ENCODE data around the gene TBC1D17. TPM values are rescaled to one million over a fixed set of nuclear protein-coding genes. Genes with fewer than 3 reads are reported as not detected.

TBC1D17 gene
- total RNA-seq, 2 donors from 2014 or later = 20.4 to 27.5 TPM

- peaks cover 42% of the 10 kb centered on the region for H3K36me3 ChIP-seq
- no peaks in the 10 kb centered on the region for H3K27me3 ChIP-seq
- H3K4me1 ChIP-seq = peaks cover 0 to 53% of the 10 kb centered on the region in 2 donors
- no peak for TF ChIP-seq CTCF (IDR thresholded peaks at IDR 0.05)
- peak overlapping the region in 1 of 2 donors; percentile 55 for H3K27ac ChIP-seq
- no peaks in the 10 kb centered on the region for H3K9me3 ChIP-seq
- H3K4me3 ChIP-seq = no peak overlapping the region
- no peak for DNase-seq (ENCODE audit: low spot score)
These were observed 12.6 kb upstream of the TBC1D17 start for GRCh38 chr19:49864890-49865289.

- no peak for TF ChIP-seq CTCF (IDR thresholded peaks at IDR 0.05)
- H3K4me1 ChIP-seq = peaks cover 0 to 53% of the 10 kb centered on the region in 2 donors
These were observed 10.3 kb upstream of the TBC1D17 start, which contains the start of gene PNKP for GRCh38 chr19:49866933-49867782. Gene PNKP, minus strand, starts transcription at chr19:49867576. Its CDS starts 372 bp downstream, at chr19:49867204.

GRCh38 chr19:49869009-49869483 is 8.5 kb upstream of the TBC1D17 start:
- peak overlapping the region; percentile 90 to 96 for H3K27ac ChIP-seq
- H3K27me3 ChIP-seq = no peaks in the 10 kb centered on the region
- H3K4me1 ChIP-seq = peaks cover 0 to 53% of the 10 kb centered on the region in 2 donors
- DNase-seq (ENCODE audit: low spot score) = no peak
- peak overlapping the region; percentile 18 to 51 for H3K4me3 ChIP-seq
- no peaks in the 10 kb centered on the region for H3K9me3 ChIP-seq
- TF ChIP-seq CTCF (IDR thresholded peaks at IDR 0.05) = no peak
- H3K36me3 ChIP-seq = peaks cover 16% of the 10 kb centered on the region

More at GRCh38 chr19:49866933-49867782, 10.3 kb upstream of the TBC1D17 start, which contains the start of gene PNKP:
- DNase-seq (ENCODE audit: low spot score) = peak; percentile 93
- Histone ChIP-seq H3K36me3 (peaks cover 28% of the 10 kb centered on the region), H3K27ac (peak within 1 kb of the TSS; percentile 90 to 96), H3K4me3 (peak within 1 kb of the TSS; percentile 79 to 87), H3K9me3 (no peaks in the 10 kb centered on the region), H3K27me3 (no peaks in the 10 kb centered on the region)

GRCh38 chr19:49869484-49870308 is 7.8 kb upstream of the TBC1D17 start:
- H3K36me3 ChIP-seq = peaks cover 10% of the 10 kb centered on the region
- peak overlapping the region; percentile 90 to 96 for H3K27ac ChIP-seq
- peaks cover 0 to 54% of the 10 kb centered on the region in 2 donors for H3K4me1 ChIP-seq
- H3K9me3 ChIP-seq = no peaks in the 10 kb centered on the region
- TF ChIP-seq CTCF (IDR thresholded peaks at IDR 0.05) = no peak
- H3K4me3 ChIP-seq = peak overlapping the region; percentile 40 to 59
- peak; percentile 99 for DNase-seq (ENCODE audit: low spot score)
- no peaks in the 10 kb centered on the region for H3K27me3 ChIP-seq

- Histone ChIP-seq H3K4me1 (peaks cover 0 to 54% of the 10 kb centered on the region in 2 donors), H3K27me3 (no peaks in the 10 kb centered on the region), H3K36me3 (peaks cover 8% of the 10 kb centered on the region), H3K27ac (peak overlapping the region; percentile 86 to 96), H3K4me3 (peak overlapping the region; percentile 40 to 59), H3K9me3 (no peaks in the 10 kb centered on the region)
- TF ChIP-seq CTCF (IDR thresholded peaks at IDR 0.05) = no peak
- DNase-seq (ENCODE audit: low spot score) = no peak
These were observed 7.1 kb upstream of the TBC1D17 start for GRCh38 chr19:49870309-49870901.

Measured in right atrium auricular region (tissue), 2 donors.